Activated naive CD4-positive, alpha-beta T cell treated with anti-CD3 and anti-CD28 coated beads, Interleukin-2, amount 50 U/mL, for 24 hours (primary cell): ENCODE results near the gene UNC13C.

ENCODE experiments used
- H3K27ac Mint-ChIP-seq: one replicate; pipeline ENCODE4 v1.8.0; 2021; ENCODE audit warnings: mild to moderate bottlenecking, mixed read lengths
- H3K27me3 Mint-ChIP-seq: one replicate; pipeline ENCODE4 v1.8.0; 2021; ENCODE audit warnings: mixed read lengths
- H3K36me3 Mint-ChIP-seq: one replicate; pipeline ENCODE4 v1.8.0; 2021; ENCODE audit warnings: mixed read lengths
- H3K4me1 Mint-ChIP-seq: one replicate; pipeline ENCODE4 v1.8.0; 2021; ENCODE audit warnings: mixed read lengths
- H3K4me3 Mint-ChIP-seq: one replicate; pipeline ENCODE4 v1.8.0; 2021; ENCODE audit warnings: mild to moderate bottlenecking, mixed read lengths
- H3K9me3 Mint-ChIP-seq: one replicate; pipeline ENCODE4 v1.8.0; 2021; ENCODE audit warnings: mixed read lengths

The UNC13C gene

GRCh38 chr15:53985562-53985961 lies 7.3 kb downstream of the UNC13C start:
- H3K36me3 Mint-ChIP-seq, result no peaks in the 10 kb centered on the region
- no peak overlapping the region for H3K27ac Mint-ChIP-seq
- H3K4me1 Mint-ChIP-seq, result no peaks in the 10 kb centered on the region
- H3K9me3 Mint-ChIP-seq, result peaks cover 11% of the 10 kb centered on the region
- peaks cover 7% of the 10 kb centered on the region for H3K27me3 Mint-ChIP-seq
- H3K4me3 Mint-ChIP-seq, result no peak overlapping the region

- Mint-ChIP-seq H3K9me3 (peaks cover 11% of the 10 kb centered on the region), H3K4me3 (no peak overlapping the region), H3K27ac (no peak overlapping the region), H3K36me3 (no peaks in the 10 kb centered on the region), H3K4me1 (no peaks in the 10 kb centered on the region), H3K27me3 (peaks cover 6% of the 10 kb centered on the region)
Measured at GRCh38 chr15:53987480-53987879, 9.2 kb downstream of the UNC13C start.

GRCh38 chr15:54007256-54007655 lies 29.0 kb downstream of the UNC13C start:
- H3K4me1 Mint-ChIP-seq, result no peaks in the 10 kb centered on the region

GRCh38 chr15:54011656-54012055 lies 33.4 kb downstream of the UNC13C start:
- no peaks in the 10 kb centered on the region for H3K36me3 Mint-ChIP-seq
- no peaks in the 10 kb centered on the region for H3K9me3 Mint-ChIP-seq
- no peak overlapping the region for H3K4me3 Mint-ChIP-seq
- H3K27ac Mint-ChIP-seq, result no peak overlapping the region
- H3K27me3 Mint-ChIP-seq, result peaks cover 2% of the 10 kb centered on the region
- H3K4me1 Mint-ChIP-seq, result no peaks in the 10 kb centered on the region

More at GRCh38 chr15:54007256-54007655, 29.0 kb downstream of the UNC13C start:
- no peak overlapping the region for H3K27ac Mint-ChIP-seq
- no peak overlapping the region for H3K4me3 Mint-ChIP-seq
- H3K9me3 Mint-ChIP-seq, result no peaks in the 10 kb centered on the region
- H3K36me3 Mint-ChIP-seq, result no peaks in the 10 kb centered on the region
- H3K27me3 Mint-ChIP-seq, result peaks cover 2% of the 10 kb centered on the region

- H3K4me3 Mint-ChIP-seq, result no peak overlapping the region
- no peaks in the 10 kb centered on the region for H3K36me3 Mint-ChIP-seq
- H3K9me3 Mint-ChIP-seq, result no peaks in the 10 kb centered on the region
- peaks cover 2% of the 10 kb centered on the region for H3K27me3 Mint-ChIP-seq
- no peak overlapping the region for H3K27ac Mint-ChIP-seq
- H3K4me1 Mint-ChIP-seq, result no peaks in the 10 kb centered on the region
Measured at GRCh38 chr15:54014067-54014655, 35.9 kb downstream of the UNC13C start.

- Mint-ChIP-seq H3K4me1 (no peaks in the 10 kb centered on the region), H3K4me3 (no peak overlapping the region), H3K9me3 (no peaks in the 10 kb centered on the region), H3K36me3 (no peaks in the 10 kb centered on the region), H3K27ac (no peak overlapping the region), H3K27me3 (no peaks in the 10 kb centered on the region)
Measured at GRCh38 chr15:54017251-54017650, 39.0 kb downstream of the UNC13C start.

- no peak overlapping the region for H3K27ac Mint-ChIP-seq
Measured at GRCh38 chr15:54017959-54018358, 39.7 kb downstream of the UNC13C start.

GRCh38 chr15:54026258-54026657 lies 48.0 kb downstream of the UNC13C start:
- Mint-ChIP-seq H3K27ac (no peak overlapping the region), H3K4me1 (no peaks in the 10 kb centered on the region), H3K4me3 (no peak overlapping the region), H3K27me3 (peaks cover 1% of the 10 kb centered on the region), H3K9me3 (no peaks in the 10 kb centered on the region), H3K36me3 (no peaks in the 10 kb centered on the region)

More at GRCh38 chr15:54017959-54018358, 39.7 kb downstream of the UNC13C start:
- H3K4me1 Mint-ChIP-seq, result no peaks in the 10 kb centered on the region
- H3K27me3 Mint-ChIP-seq, result no peaks in the 10 kb centered on the region
- no peaks in the 10 kb centered on the region for H3K36me3 Mint-ChIP-seq
- H3K9me3 Mint-ChIP-seq, result no peaks in the 10 kb centered on the region
- no peak overlapping the region for H3K4me3 Mint-ChIP-seq

GRCh38 chr15:54026891-54027290 lies 48.6 kb downstream of the UNC13C start:
- Mint-ChIP-seq H3K9me3 (no peaks in the 10 kb centered on the region), H3K4me1 (no peaks in the 10 kb centered on the region), H3K4me3 (no peak overlapping the region), H3K36me3 (no peaks in the 10 kb centered on the region), H3K27me3 (peaks cover 1% of the 10 kb centered on the region), H3K27ac (no peak overlapping the region)

GRCh38 chr15:54029081-54029480 lies 50.8 kb downstream of the UNC13C start:
- no peaks in the 10 kb centered on the region for H3K9me3 Mint-ChIP-seq
- H3K27ac Mint-ChIP-seq, result no peak overlapping the region
- H3K27me3 Mint-ChIP-seq, result peaks cover 1% of the 10 kb centered on the region
- H3K4me1 Mint-ChIP-seq, result no peaks in the 10 kb centered on the region
- H3K4me3 Mint-ChIP-seq, result no peak overlapping the region
- H3K36me3 Mint-ChIP-seq, result no peaks in the 10 kb centered on the region

- Mint-ChIP-seq H3K27me3 (peaks cover 1% of the 10 kb centered on the region), H3K9me3 (no peaks in the 10 kb centered on the region), H3K4me1 (no peaks in the 10 kb centered on the region), H3K36me3 (no peaks in the 10 kb centered on the region), H3K4me3 (no peak overlapping the region), H3K27ac (no peak overlapping the region)
Measured at GRCh38 chr15:54032066-54032465, 53.8 kb downstream of the UNC13C start.

- Mint-ChIP-seq H3K36me3 (no peaks in the 10 kb centered on the region), H3K27ac (no peak overlapping the region), H3K27me3 (peaks cover 1% of the 10 kb centered on the region), H3K9me3 (no peaks in the 10 kb centered on the region), H3K4me1 (no peaks in the 10 kb centered on the region), H3K4me3 (no peak overlapping the region)
Measured at GRCh38 chr15:54033356-54033860, 55.2 kb downstream of the UNC13C start.

GRCh38 chr15:54033869-54034458 lies 55.7 kb downstream of the UNC13C start:
- Mint-ChIP-seq H3K27ac (no peak overlapping the region), H3K4me3 (no peak overlapping the region), H3K27me3 (peaks cover 1% of the 10 kb centered on the region), H3K36me3 (no peaks in the 10 kb centered on the region), H3K9me3 (no peaks in the 10 kb centered on the region), H3K4me1 (no peaks in the 10 kb centered on the region)

GRCh38 chr15:54035616-54036015 lies 57.4 kb downstream of the UNC13C start:
- Mint-ChIP-seq H3K27me3 (no peaks in the 10 kb centered on the region), H3K4me3 (no peak overlapping the region), H3K27ac (no peak overlapping the region), H3K4me1 (no peaks in the 10 kb centered on the region), H3K36me3 (no peaks in the 10 kb centered on the region), H3K9me3 (no peaks in the 10 kb centered on the region)

GRCh38 chr15:54045397-54045796 lies 67.2 kb downstream of the UNC13C start:
- Mint-ChIP-seq H3K27ac (no peak overlapping the region), H3K4me1 (no peaks in the 10 kb centered on the region), H3K4me3 (no peak overlapping the region), H3K36me3 (no peaks in the 10 kb centered on the region), H3K9me3 (no peaks in the 10 kb centered on the region), H3K27me3 (peaks cover 2% of the 10 kb centered on the region)

GRCh38 chr15:54046093-54046492 lies 67.9 kb downstream of the UNC13C start:
- H3K27ac Mint-ChIP-seq, result no peak overlapping the region
- peaks cover 2% of the 10 kb centered on the region for H3K27me3 Mint-ChIP-seq
- no peaks in the 10 kb centered on the region for H3K4me1 Mint-ChIP-seq
- no peaks in the 10 kb centered on the region for H3K9me3 Mint-ChIP-seq
- no peak overlapping the region for H3K4me3 Mint-ChIP-seq
- H3K36me3 Mint-ChIP-seq, result no peaks in the 10 kb centered on the region

GRCh38 chr15:54064365-54064764 lies 86.1 kb downstream of the UNC13C start:
- Mint-ChIP-seq H3K4me3 (no peak overlapping the region), H3K36me3 (no peaks in the 10 kb centered on the region), H3K27ac (no peak overlapping the region), H3K4me1 (no peaks in the 10 kb centered on the region), H3K9me3 (peaks cover 5% of the 10 kb centered on the region), H3K27me3 (peaks cover 1% of the 10 kb centered on the region)
